K562 (cell line): ENCODE data around the gene CMSS1. TPM values are rescaled to one million over a fixed set of nuclear protein-coding genes. Genes with fewer than 3 reads are reported as not detected.

Experiments used
- ATAC-seq: fragments of 200-7000 bp; cut with Tn5 transposase; 3 replicates; pipeline ENCODE4 v1.9.1; 2020; ENCODE audit warnings: moderate library complexity
- BruUV-seq: library from RNA; stranded (reverse); fragments of 400-500 nt; replicated peaks from 2 replicates; lab custom pipeline; 2021; lab: Mats Ljungman, UMichigan
- CTCF ChIA-PET: fragments of 300-600 bp; formaldehyde crosslinking; extraction: SDS; loops from one replicate; lab custom pipeline; 2021; ENCODE audit warnings: low intra/inter-chr PET ratio; lab: Yijun Ruan, JAX
- POLR2A ChIA-PET: fragments of 300-600, 350-650 bp; sonication (Branson Sonifier 250); formaldehyde crosslinking; extraction: SDS; loops from one replicate; lab custom pipeline; 2021; ENCODE audit warnings: antibody characterized with exemption, inconsistent platforms; lab: Yijun Ruan, JAX
- DNase-seq, 4 experiments: peaks; one replicate each; pipeline versions ENCODE4 v3.0.0 to v3.0.0-alpha.2; 2011 to 2018; ENCODE audit warnings: low spot score in 3 of 4, mixed read lengths in 3 of 4; ENCODE audit errors: extremely low read depth in 1 of 4
- FAIRE-seq: peaks from 2 replicates; lab custom pipeline; 2011; peaks lifted over from hg19 to GRCh38; lab: Jason Lieb, UNC
- H2AFZ ChIP-seq: 2 replicates; pipeline ENCODE4 v1.6.0; 2011; ENCODE audit warnings: low read depth, low read length, control low read depth, inconsistent platforms
- H3K27ac ChIP-seq: fragments of 200-600 bp; 3 replicates; pipeline ENCODE4 v1.8.0; 2011; ENCODE audit warnings: low read depth, mild to moderate bottlenecking, control low read depth, inconsistent platforms, low read length, moderate library complexity, mixed read lengths; ENCODE audit errors: extremely low read depth
- H3K27me3 ChIP-seq, 2 experiments: fragments of 300-600 bp in 1 of 2; 2 replicates in 1 of 2; 3 replicates in 1 of 2; pipeline versions ENCODE4 v1.6.0 to v1.8.0; 2011; ENCODE audit warnings: inconsistent platforms in 2 of 2, low read length in 2 of 2, mild to moderate bottlenecking in 1 of 2, mixed read lengths in 1 of 2, moderate library complexity in 1 of 2; ENCODE audit not compliant: control insufficient read depth in 2 of 2, insufficient read depth in 2 of 2
- H3K36me3 ChIP-seq: fragments of 300-600 bp; 3 replicates; pipeline ENCODE4 v1.8.0; 2011; ENCODE audit warnings: mild to moderate bottlenecking, low read length, inconsistent platforms; ENCODE audit not compliant: control insufficient read depth, insufficient read depth
- H3K4me1 ChIP-seq, 2 experiments: fragments of 200-600 bp in 1 of 2; replicated peaks in 1 of 2; 2 replicates in 1 of 2; 3 replicates in 1 of 2; pipeline versions ENCODE4 v1.5.1 to v1.8.0; 2011; ENCODE audit warnings: inconsistent platforms in 2 of 2, low read length in 2 of 2, mild to moderate bottlenecking in 1 of 2, mixed read lengths in 1 of 2, moderate library complexity in 1 of 2; ENCODE audit not compliant: control insufficient read depth in 2 of 2, insufficient read depth in 2 of 2
- H3K4me2 ChIP-seq: 2 replicates; pipeline ENCODE4 v1.6.1; 2011; ENCODE audit warnings: low read length, control low read depth, inconsistent platforms, mixed read lengths; ENCODE audit not compliant: insufficient read depth
- H3K4me3 ChIP-seq: fragments of 200-600 bp; sonication (generic), shearing (Covaris generic); 2 replicates; pipeline ENCODE4 v1.5.1; 2016; ENCODE audit warnings: control low read depth, inconsistent platforms
- H3K79me2 ChIP-seq: fragments of 200-600 bp; 3 replicates; pipeline ENCODE4 v1.8.0; 2011; ENCODE audit warnings: low read length, inconsistent platforms; ENCODE audit not compliant: control insufficient read depth, insufficient read depth
- H3K9ac ChIP-seq, 2 experiments: 2 replicates each; pipeline versions ENCODE4 v1.6.0 to v1.6.1; 2011; ENCODE audit warnings: low read depth in 2 of 2, low read length in 2 of 2, control low read depth in 1 of 2, inconsistent platforms in 1 of 2, mild to moderate bottlenecking in 1 of 2, mixed read lengths in 1 of 2; ENCODE audit not compliant: insufficient read depth in 1 of 2
- H3K9me1 ChIP-seq: one replicate; pipeline ENCODE4 v1.6.0; 2011; ENCODE audit warnings: inconsistent platforms, mild to moderate bottlenecking, low read length, moderate library complexity; ENCODE audit not compliant: control insufficient read depth, insufficient read depth
- H3K9me3 ChIP-seq: replicated peaks from 2 replicates; pipeline ENCODE4 v1.5.1; 2011; ENCODE audit warnings: low read depth, low read length, inconsistent platforms; ENCODE audit not compliant: control insufficient read depth, insufficient read depth
- H4K20me1 ChIP-seq: replicated peaks from 2 replicates; pipeline ENCODE4 v1.6.1; 2011; ENCODE audit warnings: low read length, inconsistent platforms, mixed read lengths; ENCODE audit not compliant: control insufficient read depth, insufficient read depth
- C11orf30 ChIP-seq: fragments of 450-650 bp; IDR thresholded peaks from 2 replicates; pipeline ENCODE4 v1.6.1; 2016; ENCODE audit warnings: low read depth, mild to moderate bottlenecking
- CAMTA2 ChIP-seq: fragments of 250-450 bp; sonication (Bioruptor Pico); conservative IDR thresholded peaks from 2 replicates; pipeline ENCODE4 v1.5.1; 2022
- CBX5 ChIP-seq: IDR thresholded peaks from 2 replicates; pipeline ENCODE4 v1.6.1; 2014; ENCODE audit warnings: low read depth, borderline replicate concordance
- DMBX1 ChIP-seq: fragments of 250-450 bp; sonication (Bioruptor Pico); IDR thresholded peaks from 2 replicates; pipeline ENCODE4 v1.8.0; 2022; ENCODE audit warnings: inconsistent platforms, mild to moderate bottlenecking, moderate library complexity, borderline replicate concordance
- FOS ChIP-seq: IDR thresholded peaks from 3 replicates; pipeline ENCODE4 v1.6.1; 2011; ENCODE audit not compliant: insufficient read length; ENCODE audit errors: extremely low read depth
- KDM1A ChIP-seq, 2 experiments: fragments of 450-650 bp; IDR thresholded peaks; 2 replicates each; pipeline ENCODE4 v1.6.1; 2016; ENCODE audit warnings: mild to moderate bottlenecking in 2 of 2
- L3MBTL2 ChIP-seq: fragments of 450-650 bp; IDR thresholded peaks from 2 replicates; pipeline ENCODE4 v1.6.1; 2016; ENCODE audit warnings: mild to moderate bottlenecking, moderate library complexity
- NCOA1 ChIP-seq: fragments of 450-650 bp; IDR thresholded peaks from 2 replicates; pipeline ENCODE4 v1.6.1; 2016; ENCODE audit warnings: low read depth
- NFXL1 ChIP-seq: fragments of 450-650 bp; formaldehyde crosslinking; IDR thresholded peaks from 2 replicates; pipeline ENCODE4 v1.4.0; 2021; ENCODE audit warnings: mild to moderate bottlenecking
- NR2C2 ChIP-seq, 2 experiments: fragments of 200-800 bp in 1 of 2; sonication (Bioruptor generic) in 1 of 2; sonication (generic) in 1 of 2; formaldehyde crosslinking in 1 of 2; IDR thresholded peaks; 2 replicates each; pipeline versions ENCODE4 v1.6.1 to v1.8.0; 2016 to 2022; ENCODE audit warnings: mild to moderate bottlenecking in 1 of 2, missing compliant biosample characterization in 1 of 2, missing genetic modification characterization in 1 of 2, missing genetic modification reagents in 1 of 2
- XRCC4 ChIP-seq: IDR thresholded peaks from one replicate; pipeline ENCODE4 v1.6.1; 2011; ENCODE audit not compliant: insufficient read depth, insufficient read length; ENCODE audit errors: extremely low read depth
- ZBTB34 ChIP-seq: fragments of 250-450 bp; sonication (Bioruptor Pico); IDR thresholded peaks from 2 replicates; pipeline ENCODE4 v1.8.0; 2021; ENCODE audit warnings: mild to moderate bottlenecking, moderate library complexity
- in situ Hi-C: fragments of 300-500 bp; cut with MboI; formaldehyde crosslinking; loops from 4 replicates; pipeline ENCODE4 v1.15.0; 2018; ENCODE audit warnings: inconsistent platforms, mixed read lengths
- intact Hi-C: fragments of 100-400 bp; cut with micrococcal nuclease; formaldehyde crosslinking; loops from 2 replicates; pipeline ENCODE4 v1.14.2; 2022
- polyA plus RNA-seq, 8 experiments: library from polyadenylated mRNA; depleted of rRNA in 4 of 8; stranded (reverse) in 5 of 8; unstranded in 3 of 8; fragments of >200 nt; fragmentation: Nextera tagmentation in 2 of 8; fragmentation: Illumina TruSeq in 1 of 8; extraction: Ambion mirVana in 2 of 8; extraction: Trizol in 1 of 8; gene quantifications; 2 replicates each; pipeline versions ENCODE4 v1.2.1 to v1.2.3, GENCODE V29; 2011 to 2014; ENCODE audit warnings: inconsistent platforms in 1 of 8, missing spikeins in 1 of 8
- total RNA-seq, 7 experiments: library from RNA; depleted of rRNA in 6 of 7; stranded (reverse); fragments of >200 nt in 6 of 7; fragmentation: Illumina TruSeq in 2 of 7; extraction: Trizol in 2 of 7; gene quantifications; 2 replicates each; pipeline versions ENCODE4 v1.2.1 to v1.2.3, GENCODE V29; 2011 to 2021; ENCODE audit warnings: low replicate concordance in 1 of 7
- TF ChIP-seq, protein P1 (sequence below), 2 experiments: fragments of 150-350 bp in 1 of 2; IDR thresholded peaks; 2 replicates each; pipeline ENCODE4 v1.6.1; 2012 to 2016; ENCODE audit warnings: low read depth in 2 of 2, low read length in 2 of 2, mild to moderate bottlenecking in 1 of 2, moderate library complexity in 1 of 2

CMSS1 gene
- total and polyA plus RNA-seq, 9 of the 15 experiments (the other 6 are each of a cell fraction or from before 2014, with no cell fraction given) = 46.9 to 109 (median 72.3) TPM

GRCh38 chr3:100155128-100155527 is 337.5 kb downstream of the CMSS1 start:
- in situ Hi-C loops = no loop called here

More at GRCh38 chr3:100155128-100155527, 337.5 kb downstream of the CMSS1 start:
- no TSS peak for BruUV-seq
- ATAC-seq = no peak
- ChIA-PET CTCF (no interaction called here), POLR2A (no interaction called here)
- Histone ChIP-seq H4K20me1 (no peaks in the 10 kb centered on the region), H3K4me2 (no peak overlapping the region), H3K27me3 (no peaks in the 10 kb centered on the region), H3K9me3 (peaks cover 5% of the 10 kb centered on the region), H3K79me2 (no peaks in the 10 kb centered on the region), H3K27ac (no peak overlapping the region), H2AFZ (no peak overlapping the region), H3K9me1 (no peaks in the 10 kb centered on the region), H3K9ac (no peak overlapping the region), H3K4me1 (no peaks in the 10 kb centered on the region), H3K36me3 (peaks cover 9% of the 10 kb centered on the region; the same call in 2 of the 3 replicates), H3K4me3 (no peak overlapping the region)
- no peak for DNase-seq
- intact Hi-C loops = no loop called here
- TF ChIP-seq, protein P1, sequence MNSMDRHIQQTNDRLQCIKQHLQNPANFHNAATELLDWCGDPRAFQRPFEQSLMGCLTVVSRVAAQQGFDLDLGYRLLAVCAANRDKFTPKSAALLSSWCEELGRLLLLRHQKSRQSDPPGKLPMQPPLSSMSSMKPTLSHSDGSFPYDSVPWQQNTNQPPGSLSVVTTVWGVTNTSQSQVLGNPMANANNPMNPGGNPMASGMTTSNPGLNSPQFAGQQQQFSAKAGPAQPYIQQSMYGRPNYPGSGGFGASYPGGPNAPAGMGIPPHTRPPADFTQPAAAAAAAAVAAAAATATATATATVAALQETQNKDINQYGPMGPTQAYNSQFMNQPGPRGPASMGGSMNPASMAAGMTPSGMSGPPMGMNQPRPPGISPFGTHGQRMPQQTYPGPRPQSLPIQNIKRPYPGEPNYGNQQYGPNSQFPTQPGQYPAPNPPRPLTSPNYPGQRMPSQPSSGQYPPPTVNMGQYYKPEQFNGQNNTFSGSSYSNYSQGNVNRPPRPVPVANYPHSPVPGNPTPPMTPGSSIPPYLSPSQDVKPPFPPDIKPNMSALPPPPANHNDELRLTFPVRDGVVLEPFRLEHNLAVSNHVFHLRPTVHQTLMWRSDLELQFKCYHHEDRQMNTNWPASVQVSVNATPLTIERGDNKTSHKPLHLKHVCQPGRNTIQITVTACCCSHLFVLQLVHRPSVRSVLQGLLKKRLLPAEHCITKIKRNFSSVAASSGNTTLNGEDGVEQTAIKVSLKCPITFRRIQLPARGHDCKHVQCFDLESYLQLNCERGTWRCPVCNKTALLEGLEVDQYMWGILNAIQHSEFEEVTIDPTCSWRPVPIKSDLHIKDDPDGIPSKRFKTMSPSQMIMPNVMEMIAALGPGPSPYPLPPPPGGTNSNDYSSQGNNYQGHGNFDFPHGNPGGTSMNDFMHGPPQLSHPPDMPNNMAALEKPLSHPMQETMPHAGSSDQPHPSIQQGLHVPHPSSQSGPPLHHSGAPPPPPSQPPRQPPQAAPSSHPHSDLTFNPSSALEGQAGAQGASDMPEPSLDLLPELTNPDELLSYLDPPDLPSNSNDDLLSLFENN (IDR thresholded peaks at IDR 0.05; ENCODE audit: low read depth in 2 of 2, low read length in 2 of 2) = no peak
- no peak for TF ChIP-seq KDM1A (IDR thresholded peaks at IDR 0.05)
- TF ChIP-seq L3MBTL2 = no peak
- no peak for TF ChIP-seq XRCC4
- no peak for TF ChIP-seq C11orf30
- no peak for TF ChIP-seq NR2C2 (CRISPR knock-in tag; IDR thresholded peaks at IDR 0.05)
- TF ChIP-seq NR2C2 (tag; IDR thresholded peaks at IDR 0.05) = no peak
- no peak for TF ChIP-seq FOS
- no peak for TF ChIP-seq CAMTA2 (CRISPR knock-in tag)
- TF ChIP-seq ZBTB34 (CRISPR knock-in tag) = no peak
- no peak for TF ChIP-seq NCOA1
- TF ChIP-seq CBX5 = no peak
- TF ChIP-seq NFXL1 (CRISPR knock-in tag) = no peak
- no peak for TF ChIP-seq DMBX1
- FAIRE-seq = no peak
